ENCODE measurements around the gene LDLRAD4.

DNA sequence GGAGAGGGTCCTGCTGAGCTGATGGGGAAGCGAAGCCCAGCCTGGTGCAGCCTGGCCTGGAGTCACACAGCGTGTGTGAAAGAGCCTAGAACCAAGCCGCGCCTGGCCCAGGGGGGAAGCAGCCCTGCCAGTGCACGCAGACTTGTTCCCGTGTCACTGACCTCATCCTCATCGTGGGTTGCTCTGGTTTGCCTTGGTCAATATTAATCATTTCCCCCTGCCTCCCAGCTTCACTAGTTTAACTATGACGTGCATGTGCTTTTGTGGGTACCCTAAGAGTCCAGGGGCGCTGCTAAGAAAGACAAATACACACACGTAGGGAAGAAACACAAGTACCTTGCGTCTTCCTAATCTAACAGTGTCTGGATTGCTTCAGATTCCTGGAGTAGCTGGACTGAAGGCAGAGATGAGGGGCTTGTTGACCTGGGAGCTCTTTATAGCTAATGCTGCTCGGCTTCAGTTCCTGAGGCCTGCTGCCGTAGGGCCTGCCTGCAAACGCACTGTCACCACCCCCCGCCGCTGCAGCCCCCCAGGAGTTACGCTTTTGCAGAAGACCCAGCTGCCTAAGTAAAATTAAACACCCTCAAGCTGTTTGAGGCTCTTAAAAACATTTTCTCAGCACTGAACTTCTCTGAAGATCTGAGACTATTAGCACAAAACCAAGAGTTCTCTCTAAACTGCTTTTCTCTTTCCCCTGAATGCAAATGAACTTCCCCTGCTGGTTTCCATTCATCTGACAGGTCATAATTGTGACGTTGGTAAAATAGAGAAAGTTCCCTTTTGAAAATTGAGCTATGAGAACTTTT is 348.6 kb downstream of the LDLRAD4 start:
- TF ChIP-seq CTCF (conservative IDR thresholded peaks at IDR 0.05) (no peak), EZH2 (IDR thresholded peaks at IDR 0.05; ENCODE audit: low read depth) (no peak)

All from PC-9 (cell line).